T-helper 9 cell (primary cell): ENCODE data around the gene MYH3.

Experiments used
- DNase-seq: peaks from one replicate; pipeline ENCODE4 v3.0.0-alpha.2; 2020

The MYH3 gene

GRCh38 chr17:10613775-10614513, 43.2 kb downstream of the MYH3 start:
- DNase-seq, result no peak

- DNase-seq, result no peak
Measured at GRCh38 chr17:10612957-10613744, 44.0 kb downstream of the MYH3 start.

- no peak for DNase-seq
Measured at GRCh38 chr17:10610884-10611283, 46.2 kb downstream of the MYH3 start.

DNA sequence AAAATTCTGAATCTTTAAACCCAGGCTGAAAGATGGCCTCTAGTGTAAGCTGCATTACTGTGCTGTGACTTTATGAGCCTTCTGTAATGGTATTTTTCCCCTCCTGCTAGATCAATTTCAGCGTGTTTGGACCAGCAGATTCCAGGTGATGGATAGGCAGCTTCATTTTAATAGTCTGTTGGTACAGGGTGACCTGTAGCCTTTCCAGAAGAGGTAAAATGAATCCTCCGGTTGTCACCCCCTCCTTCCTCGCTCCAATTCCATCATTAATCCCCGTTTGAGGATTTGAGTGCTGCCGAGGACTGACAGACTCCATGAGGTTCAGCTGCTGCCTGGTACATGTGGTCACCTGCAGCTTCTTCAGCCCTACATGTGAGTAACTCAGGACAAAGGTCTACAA, 48.9 kb downstream of the MYH3 start:
- DNase-seq, result no peak

- DNase-seq, result no peak
Measured at GRCh38 chr17:10606110-10606509, 51.0 kb downstream of the MYH3 start.

DNA sequence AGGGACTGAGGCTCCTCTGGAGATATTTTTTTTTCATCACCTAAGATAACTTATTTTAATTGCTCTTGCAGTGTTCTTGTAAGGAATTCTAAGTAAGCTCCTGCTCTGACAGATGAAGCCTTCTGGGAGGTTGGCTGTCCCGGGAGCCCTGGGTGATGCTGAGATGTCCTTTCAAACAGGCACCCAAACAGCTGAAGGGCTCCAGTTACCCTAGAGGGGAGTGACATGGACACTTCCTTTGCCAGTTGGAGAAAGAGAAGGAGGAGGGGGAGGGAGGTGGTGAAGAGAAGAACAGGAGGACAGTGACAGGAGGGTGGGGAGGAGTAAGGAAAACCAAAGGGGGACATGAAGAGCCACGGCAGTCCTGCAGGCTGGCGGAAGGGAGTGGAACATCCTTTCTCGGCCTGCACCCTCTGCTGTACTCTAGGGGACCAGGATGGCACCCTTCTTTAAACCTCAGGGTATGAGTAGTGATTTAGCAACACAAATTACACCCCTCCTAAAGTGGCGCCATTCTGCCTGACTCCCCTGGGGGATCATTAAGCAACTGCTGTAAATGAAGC, 51.8 kb downstream of the MYH3 start:
- no peak for DNase-seq

- no peak for DNase-seq
Measured at GRCh38 chr17:10604521-10604920, 52.6 kb downstream of the MYH3 start.

- no peak for DNase-seq
Measured at GRCh38 chr17:10603931-10604330, 53.2 kb downstream of the MYH3 start.

GRCh38 chr17:10600571-10600970, 56.5 kb downstream of the MYH3 start:
- DNase-seq, result no peak

GRCh38 chr17:10598621-10599020, 58.5 kb downstream of the MYH3 start:
- DNase-seq, result no peak

DNA sequence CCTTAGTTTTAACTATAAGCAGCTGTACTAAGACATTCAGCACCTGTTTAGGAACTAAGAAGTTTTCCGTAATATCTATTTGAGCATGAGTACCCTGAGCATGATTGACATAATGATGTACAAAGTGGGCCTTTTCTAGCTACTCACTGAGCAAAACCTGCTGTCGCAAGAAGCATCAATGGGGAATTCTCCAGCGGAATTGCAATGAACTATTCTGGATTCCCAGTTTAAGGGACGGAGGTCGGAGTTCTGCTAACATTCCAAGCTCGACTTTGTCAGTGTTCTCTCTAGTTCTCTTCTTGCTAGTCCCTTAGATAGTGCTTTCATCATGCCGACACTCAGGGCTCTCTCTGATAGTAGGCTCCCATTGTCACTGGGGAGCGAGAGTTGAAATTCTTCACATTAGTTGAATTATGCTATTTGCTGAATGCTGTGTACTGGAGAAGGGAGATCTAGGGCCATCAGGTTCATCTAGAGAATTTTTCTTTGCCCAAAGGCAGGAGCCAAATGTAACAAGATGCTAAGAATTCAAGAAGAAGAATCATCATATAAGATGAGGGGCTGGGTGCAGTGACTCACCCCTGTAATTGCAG, 67.5 kb downstream of the MYH3 start:
- no peak for DNase-seq

DNA sequence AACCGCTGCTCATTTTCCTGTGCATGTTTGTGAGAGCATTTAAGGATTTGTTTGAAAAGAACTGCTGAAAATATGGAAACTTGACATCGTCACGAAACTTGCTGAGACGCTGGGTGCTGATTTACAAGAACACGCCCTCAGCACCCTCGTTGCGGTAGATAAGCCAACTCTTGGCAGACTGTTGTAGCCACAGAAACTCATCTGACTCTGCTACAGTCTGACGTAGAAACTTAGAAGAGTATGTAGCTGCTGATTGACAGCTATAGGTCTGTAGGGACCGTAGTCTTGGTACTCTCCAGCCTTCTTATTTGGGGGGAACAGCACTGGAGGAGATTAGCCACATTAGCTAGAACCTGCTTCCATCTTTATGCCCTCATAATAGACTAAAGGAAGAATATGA, 71.6 kb downstream of the MYH3 start:
- DNase-seq, result no peak

- no peak for DNase-seq
Measured at GRCh38 chr17:10583834-10584233, 73.3 kb downstream of the MYH3 start.

DNA sequence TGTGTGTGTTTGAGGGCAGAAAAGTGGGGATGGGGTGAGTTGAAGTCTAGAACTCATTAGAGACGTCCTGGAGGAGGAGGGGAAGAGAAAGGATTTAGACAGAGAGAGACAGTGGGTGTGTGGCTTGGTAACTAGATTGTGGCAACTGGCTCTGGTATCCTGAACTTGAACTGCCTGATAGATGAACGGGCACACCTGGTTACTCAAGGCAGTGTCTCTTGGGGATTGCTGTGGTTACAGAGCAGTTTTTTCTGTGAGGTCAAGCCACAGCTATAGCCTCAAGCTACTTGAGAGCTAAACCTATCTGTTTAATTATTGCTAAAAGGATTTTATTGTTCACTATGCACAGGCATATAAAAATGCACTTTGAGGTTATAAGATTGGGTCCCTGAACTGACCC, 77.8 kb downstream of the MYH3 start:
- no peak for DNase-seq
